GM18502 (cell line): ENCODE measurements around the gene SLC7A9.

Experiments
- ATAC-seq: cut with Tn5 transposase; IDR thresholded peaks from one replicate; pipeline ENCODE4 v1.9.1; 2021; ENCODE audit warnings: mild to moderate bottlenecking; ENCODE audit not compliant: unreplicated experiment, poor library complexity

Gene SLC7A9

GRCh38 chr19:32869369-32869965 lies at the start of gene SLC7A9:
TSS of gene SLC7A9 (minus strand) at chr19:32869767. CDS start at chr19:32868534, 1,233 bp downstream.
- ATAC-seq, result no peak

DNA sequence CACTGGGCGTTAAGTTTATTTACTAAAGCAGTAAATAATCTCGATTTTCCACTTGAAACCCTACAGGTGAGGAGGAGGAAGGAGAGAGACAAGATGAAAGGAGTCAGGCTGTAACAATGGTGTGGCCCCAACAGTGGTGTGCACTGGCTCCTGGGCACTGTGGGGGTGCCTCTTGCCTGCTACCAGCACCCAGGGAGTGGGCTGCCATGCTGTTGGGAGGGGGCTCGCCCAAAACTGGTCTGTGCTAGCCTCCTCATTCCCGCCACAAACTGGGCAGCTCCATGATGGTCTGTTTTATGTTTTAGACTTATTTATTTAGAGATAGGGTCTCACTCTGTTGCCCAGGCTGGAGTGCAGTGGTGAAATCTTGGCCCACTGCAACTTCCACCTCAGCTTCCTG lies 49.8 kb upstream of the SLC7A9 start:
- no peak for ATAC-seq

- ATAC-seq, result no peak
These were observed 48.0 kb upstream of the SLC7A9 start for GRCh38 chr19:32917616-32917996.

- no peak for ATAC-seq
These were observed 47.5 kb upstream of the SLC7A9 start for GRCh38 chr19:32916969-32917615.

- no peak for ATAC-seq
These were observed 45.5 kb upstream of the SLC7A9 start for GRCh38 chr19:32914879-32915660.

DNA sequence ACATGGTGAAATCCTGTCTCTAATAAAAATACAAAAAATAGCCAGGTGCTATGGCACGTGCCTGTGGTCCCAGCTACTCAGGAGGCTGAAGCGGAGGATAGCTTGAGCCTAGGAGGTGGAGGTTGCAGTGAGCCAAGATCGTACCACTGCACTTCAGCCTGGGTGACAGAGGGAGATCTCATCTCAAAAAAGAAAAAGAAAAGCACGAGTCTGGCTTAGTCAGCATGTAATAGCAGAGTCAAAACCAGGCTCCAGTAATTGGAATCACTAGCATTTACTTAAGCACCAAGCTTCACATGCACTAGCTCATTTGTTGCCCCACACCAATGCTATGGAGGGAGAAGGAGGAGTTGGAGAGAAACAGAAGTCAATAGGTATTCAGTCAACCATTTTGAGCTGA lies 41.9 kb upstream of the SLC7A9 start:
- no peak for ATAC-seq

DNA sequence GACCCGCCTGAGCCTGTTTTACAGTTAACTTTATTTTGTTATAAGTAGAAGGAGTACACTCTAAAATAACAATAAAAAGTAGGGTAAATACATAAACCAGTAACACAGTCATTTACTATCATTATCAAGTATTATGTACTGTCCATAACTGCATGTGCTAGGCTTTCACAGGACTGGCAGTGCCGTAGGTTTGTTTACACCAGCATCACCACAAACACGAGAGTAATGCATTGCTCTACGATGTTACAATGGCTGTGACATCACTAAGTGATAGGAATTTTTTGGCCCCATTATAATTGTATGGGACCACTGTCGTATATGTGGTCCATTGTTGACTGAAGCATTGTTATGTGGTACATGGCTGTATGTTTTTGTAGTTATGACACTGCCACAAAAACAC lies 41.3 kb upstream of the SLC7A9 start:
- ATAC-seq, result no peak

DNA sequence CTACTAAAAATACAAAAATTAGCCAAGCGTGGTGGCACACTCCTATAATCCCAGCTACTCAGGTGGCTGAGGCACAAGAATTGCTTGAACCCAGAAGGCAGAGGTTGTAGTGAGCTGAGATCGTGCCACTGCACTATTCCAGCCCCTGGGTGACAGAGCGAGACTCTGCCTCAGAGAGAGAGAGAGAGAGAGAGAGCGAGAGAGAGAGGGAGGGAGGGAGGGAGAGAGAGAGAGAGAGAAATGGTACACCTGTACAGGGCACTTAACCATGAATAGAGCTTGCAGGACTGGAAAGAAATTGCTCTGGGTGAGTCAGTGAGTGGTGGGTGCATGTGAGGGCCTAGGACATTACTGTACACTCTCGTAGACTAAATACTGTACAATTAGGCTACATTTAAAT lies 40.5 kb upstream of the SLC7A9 start:
- no peak for ATAC-seq

DNA sequence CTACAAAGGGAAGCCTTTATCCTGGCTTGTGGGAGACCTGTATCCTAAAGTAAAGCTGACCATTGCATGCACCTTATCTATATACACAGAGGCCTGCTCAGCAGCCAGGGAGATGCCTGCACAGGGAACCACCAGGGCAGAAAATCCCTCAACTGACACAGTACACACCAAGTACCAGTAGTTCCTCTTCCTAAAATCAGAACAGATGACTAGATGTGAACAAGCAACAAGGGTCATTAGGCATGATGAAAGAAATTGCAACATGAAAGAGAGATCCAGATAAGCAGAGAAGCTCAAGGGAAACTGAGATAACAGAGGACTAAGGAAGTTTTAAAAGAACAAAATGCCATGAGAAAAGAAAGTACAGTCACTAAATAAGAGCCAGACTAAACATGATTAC lies 39.7 kb upstream of the SLC7A9 start:
- no peak for ATAC-seq

GRCh38 chr19:32908641-32909190 lies 39.1 kb upstream of the SLC7A9 start:
- no peak for ATAC-seq

DNA sequence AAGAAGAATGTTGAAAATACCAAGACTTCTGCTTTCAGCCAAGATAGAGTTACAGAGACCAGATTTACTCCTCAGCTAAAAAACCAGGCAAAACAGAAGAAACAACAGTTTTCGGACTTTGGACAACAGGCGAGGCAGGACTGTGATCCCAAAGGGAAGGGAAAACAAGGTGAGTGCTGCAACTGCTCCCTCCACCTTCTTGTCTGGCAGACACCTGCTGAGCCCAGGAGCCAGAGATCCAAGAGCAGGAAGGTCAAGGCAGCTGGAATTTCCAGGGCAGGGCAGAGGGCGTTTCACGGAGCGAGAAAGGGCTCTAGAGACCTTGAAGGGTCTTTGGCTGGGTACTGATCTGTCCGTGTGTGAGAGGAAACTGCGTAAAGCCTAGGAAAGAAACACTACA lies 32.9 kb upstream of the SLC7A9 start:
- ATAC-seq, result no peak

DNA sequence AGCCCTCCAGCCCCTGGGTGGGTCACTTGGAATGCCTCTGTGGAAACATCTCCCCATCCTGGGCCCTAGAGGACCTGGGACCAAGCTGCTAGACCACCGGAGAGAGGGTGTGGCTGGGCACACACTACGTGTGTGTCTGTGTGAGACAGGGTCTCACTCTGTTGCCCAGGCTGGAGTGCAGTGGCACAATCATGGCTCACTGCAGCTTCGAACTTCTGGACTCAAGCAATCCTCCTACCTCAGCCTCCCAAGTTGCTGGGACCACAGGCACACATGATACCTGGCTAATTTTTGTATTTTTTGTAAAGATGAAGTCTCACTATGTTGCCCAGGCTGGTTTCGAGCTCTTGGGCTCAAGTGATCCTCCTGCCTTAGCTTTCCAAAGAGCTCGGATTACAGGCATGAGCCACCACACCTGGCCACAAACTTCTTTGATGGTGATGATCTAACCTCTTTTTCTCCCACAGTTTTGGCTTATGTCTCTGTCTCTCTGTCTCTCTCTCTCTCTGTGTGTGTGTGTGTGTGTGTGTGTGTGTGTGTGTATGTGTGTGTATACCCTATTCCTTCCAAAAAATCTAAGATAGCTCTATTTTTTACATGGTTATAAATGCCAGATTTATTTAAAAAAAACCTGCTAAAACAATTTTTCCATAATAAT lies 32.1 kb upstream of the SLC7A9 start:
- ATAC-seq, result no peak

DNA sequence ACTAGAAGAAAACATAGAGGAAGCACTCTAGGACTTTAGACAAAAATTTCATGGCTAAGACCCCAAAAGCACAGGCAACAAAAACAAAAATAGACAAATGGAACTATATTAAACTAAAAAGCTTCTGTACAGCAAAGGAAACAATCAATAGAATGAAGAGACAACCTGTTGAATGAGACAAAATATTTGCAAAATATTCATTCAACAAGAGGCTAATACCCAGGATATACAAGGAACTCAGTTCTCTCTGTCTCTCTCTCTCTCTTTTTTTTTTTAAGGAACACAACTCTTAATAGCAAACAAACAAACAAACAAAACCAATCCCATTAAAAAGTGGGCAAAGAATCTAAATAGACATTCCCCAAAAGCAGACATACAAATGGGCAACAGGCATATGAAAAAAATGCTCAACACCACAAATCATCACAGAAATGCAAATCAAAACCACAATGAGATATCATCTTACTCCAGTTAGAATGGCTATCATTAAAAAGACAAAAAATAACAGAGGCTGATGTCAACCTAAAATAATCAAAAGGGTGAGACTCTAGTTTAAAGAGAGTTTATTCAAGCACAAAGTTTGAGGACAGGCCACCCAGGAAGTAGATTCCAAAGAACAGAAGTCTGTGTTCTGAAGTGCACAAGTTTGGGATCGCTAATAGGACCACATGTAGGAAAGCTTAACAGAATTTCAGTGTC lies 27.1 kb upstream of the SLC7A9 start:
- ATAC-seq, result no peak

DNA sequence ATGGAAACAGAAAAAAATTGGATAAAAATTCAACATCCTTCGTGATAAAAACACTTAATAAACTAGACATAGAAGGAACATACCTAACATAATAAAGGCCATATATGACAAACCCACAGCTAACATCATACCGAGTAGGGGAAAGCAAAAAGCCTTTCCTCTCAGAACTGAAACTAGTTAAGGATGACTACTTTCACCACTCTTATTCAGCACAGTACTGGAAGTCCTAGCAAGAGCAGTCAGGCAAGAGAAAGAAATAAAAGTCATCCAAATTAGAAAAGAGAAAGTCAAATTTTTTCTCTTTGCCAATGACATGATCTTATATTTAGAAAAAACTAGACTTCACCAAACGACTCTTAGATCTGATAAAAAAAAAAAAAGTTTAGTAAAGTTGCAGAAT lies 25.8 kb upstream of the SLC7A9 start:
- ATAC-seq, result peak; percentile 78

DNA sequence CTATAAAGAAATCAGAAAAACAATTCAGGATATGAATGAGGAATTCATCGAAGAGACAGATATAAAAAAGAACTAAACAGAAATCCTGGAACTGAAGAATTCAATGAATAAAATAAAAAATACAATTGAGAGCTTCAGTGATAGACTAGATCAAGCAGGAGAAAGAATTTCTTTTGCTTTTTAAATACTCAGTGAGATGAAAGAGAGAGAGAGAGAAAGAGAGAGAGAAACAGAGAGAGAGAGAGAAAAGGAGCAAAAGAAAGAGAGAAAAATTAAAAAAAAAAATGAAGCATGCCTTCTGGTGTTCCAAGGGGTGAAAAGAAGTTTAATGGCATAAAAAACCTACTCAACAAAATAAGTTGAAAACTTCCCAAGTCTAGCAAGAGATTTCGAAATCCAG lies 22.0 kb upstream of the SLC7A9 start:
- ATAC-seq, result no peak

DNA sequence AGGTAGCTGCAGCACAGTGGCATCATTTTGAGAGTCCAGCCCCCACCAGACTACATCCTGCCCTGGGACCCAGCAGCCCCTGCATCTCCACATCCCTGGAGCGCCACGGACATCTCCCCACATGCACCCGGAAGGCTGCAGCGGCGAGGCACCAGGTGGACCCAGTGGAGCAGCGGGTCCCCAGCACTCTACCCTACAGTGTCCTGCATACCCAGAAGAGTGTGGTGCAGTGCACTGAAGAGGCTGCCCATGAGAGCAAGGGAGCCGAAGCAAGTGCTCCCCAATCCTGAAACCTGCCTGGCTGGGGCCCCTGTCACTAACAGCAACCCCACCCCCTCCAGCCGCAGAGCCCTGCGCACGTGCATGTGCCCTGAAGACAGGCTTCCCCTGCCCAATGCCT lies 21.3 kb upstream of the SLC7A9 start:
- no peak for ATAC-seq

DNA sequence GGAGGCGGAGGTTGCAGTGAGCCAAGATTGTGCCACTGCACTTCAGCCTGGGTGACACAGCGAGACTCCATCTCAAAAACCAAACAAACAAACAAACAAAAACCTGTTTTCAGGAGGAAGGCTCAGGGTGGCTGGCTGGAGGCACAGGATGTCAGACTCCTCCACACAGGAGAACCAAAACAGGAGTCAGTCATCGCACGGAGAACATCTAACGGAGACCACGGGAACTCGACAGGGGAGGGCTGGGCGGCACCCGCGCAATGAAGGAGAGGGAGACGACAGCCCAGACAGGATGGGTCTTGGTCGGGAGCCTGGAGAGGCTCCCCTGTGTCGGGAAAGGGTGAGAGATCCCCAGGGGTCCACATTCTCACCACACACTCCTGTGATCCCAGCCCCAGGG lies 20.8 kb upstream of the SLC7A9 start:
- no peak for ATAC-seq

GRCh38 chr19:32889137-32889934 lies 19.8 kb upstream of the SLC7A9 start:
- no peak for ATAC-seq

DNA sequence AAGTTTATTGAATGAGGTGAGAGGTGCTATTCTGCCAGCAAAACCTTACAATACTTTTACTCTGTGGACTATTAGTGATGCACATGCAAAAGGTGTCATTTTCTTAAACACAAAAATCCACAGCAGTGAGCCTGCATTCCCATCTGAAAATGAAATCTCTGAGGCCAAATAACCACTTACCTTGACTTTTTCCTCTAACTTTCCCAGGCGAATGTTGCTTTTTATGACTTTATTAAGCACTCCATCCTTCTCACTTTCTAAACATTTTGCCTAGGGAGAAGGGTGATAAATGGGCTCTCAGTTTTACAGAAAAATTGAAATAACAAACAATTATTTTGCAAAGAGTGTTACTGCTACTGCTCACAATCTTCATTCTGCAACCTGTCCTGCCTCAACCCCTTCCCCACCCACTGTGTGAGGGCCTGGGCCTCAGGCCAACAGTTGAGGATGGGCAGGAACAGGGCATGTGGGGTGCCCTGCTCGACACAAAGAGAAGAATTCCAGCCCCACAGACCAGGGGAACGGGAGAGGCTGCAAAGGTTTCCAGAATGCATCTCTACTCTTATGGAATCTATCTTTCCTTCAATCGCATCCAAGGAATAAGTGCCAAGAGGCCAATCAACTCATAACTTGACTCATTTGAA lies 18.1 kb upstream of the SLC7A9 start:
- ATAC-seq, result no peak
